ENCODE measurements around the gene SLC12A7. TPM values are rescaled to one million over a fixed set of nuclear protein-coding genes. Genes with fewer than 3 reads are reported as not detected.
A peak's percentile ranks its signal among the peaks of the same experiment; 100 is the strongest.
"Not testable (repeated sequence)": the region's sequence is repeated elsewhere in the genome, so short reads cannot be mapped to it uniquely, and the experiment has no call there.

SLC12A7 gene
- total RNA-seq, 4 donors from 2014 or later: 18.8 to 28.7 (median 24.5) TPM

GRCh38 chr5:1085391-1085790 is 26.5 kb downstream of the SLC12A7 start:
- peaks cover 0 to 96% of the 10 kb centered on the region in 2 donors for H3K36me3 ChIP-seq
- TF ChIP-seq POLR2A (IDR thresholded peaks at IDR 0.05) (no peak), POLR2AphosphoS5 (IDR thresholded peaks at IDR 0.05) (no peak), EP300 (IDR thresholded peaks at IDR 0.05) (no peak)
- TF ChIP-seq, protein P1, sequence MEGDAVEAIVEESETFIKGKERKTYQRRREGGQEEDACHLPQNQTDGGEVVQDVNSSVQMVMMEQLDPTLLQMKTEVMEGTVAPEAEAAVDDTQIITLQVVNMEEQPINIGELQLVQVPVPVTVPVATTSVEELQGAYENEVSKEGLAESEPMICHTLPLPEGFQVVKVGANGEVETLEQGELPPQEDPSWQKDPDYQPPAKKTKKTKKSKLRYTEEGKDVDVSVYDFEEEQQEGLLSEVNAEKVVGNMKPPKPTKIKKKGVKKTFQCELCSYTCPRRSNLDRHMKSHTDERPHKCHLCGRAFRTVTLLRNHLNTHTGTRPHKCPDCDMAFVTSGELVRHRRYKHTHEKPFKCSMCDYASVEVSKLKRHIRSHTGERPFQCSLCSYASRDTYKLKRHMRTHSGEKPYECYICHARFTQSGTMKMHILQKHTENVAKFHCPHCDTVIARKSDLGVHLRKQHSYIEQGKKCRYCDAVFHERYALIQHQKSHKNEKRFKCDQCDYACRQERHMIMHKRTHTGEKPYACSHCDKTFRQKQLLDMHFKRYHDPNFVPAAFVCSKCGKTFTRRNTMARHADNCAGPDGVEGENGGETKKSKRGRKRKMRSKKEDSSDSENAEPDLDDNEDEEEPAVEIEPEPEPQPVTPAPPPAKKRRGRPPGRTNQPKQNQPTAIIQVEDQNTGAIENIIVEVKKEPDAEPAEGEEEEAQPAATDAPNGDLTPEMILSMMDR (IDR thresholded peaks at IDR 0.05): no peak
- WGBS, 2 donors (ENCODE audit: low coverage in 1 of 2): 93 to 94% methylated on average over 7 to 12 of the region's 39 CpGs

DNA sequence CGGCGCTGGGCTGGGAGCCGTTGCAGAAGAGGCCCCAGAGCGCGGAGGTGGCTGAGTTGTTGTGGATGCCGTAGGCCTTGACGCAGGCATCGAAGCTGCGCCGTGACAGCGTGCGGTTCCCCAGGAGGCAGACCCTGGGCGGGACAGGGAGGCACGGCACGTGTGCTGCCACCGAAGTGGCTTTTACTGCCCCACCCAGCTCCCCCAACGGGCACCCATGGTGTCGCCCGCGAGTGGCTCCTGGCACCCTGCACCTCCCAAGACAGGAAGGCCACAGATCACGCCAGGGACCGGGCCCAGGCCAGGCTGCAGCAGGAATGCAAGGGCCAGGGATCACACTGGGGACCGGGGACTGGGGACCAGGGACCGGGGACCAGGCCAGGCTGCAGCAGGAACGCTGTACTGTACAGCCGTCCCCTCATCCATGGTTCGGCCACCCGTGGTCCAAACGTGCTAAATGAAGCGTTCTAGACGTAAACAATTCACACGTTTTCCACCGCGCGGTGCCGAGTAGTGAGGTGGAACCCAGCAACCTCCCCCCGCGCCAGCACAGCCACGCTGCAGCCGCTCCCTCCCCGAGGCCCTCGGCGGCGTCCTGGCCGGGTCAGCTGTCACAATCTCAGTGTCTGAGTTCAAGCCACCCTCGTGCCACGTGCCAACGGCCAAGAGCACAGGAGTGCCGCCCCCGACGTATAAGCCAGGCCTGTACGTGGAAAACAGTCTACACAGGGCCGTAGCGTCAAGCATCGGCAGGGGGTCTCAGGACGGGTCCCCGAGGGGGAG is 27.8 kb downstream of the SLC12A7 start:
- Histone ChIP-seq H3K27ac (no peak overlapping the region), H3K4me1 (no peaks in the 10 kb centered on the region), H3K4me3 (no peak overlapping the region), H3K9me3 (no peaks in the 10 kb centered on the region), H3K36me3 (peaks cover 0 to 98% of the 10 kb centered on the region in 2 donors), H3K27me3 (no peaks in the 10 kb centered on the region)
- 97% methylated on average over 10 of the region's 57 CpGs; no CpG with 5 or more reads in 1 of the 2 donors for WGBS, 2 donors (ENCODE audit: low coverage in 1 of 2)
- no peak for ATAC-seq
- TF ChIP-seq EP300 (IDR thresholded peaks at IDR 0.05) (no peak), POLR2A (IDR thresholded peaks at IDR 0.05) (no peak), POLR2AphosphoS5 (IDR thresholded peaks at IDR 0.05) (no peak)
- TF ChIP-seq, protein P1 (IDR thresholded peaks at IDR 0.05): no peak

More at GRCh38 chr5:1085391-1085790, 26.5 kb downstream of the SLC12A7 start:
- Histone ChIP-seq H3K27me3 (no peaks in the 10 kb centered on the region), H3K9me3 (no peaks in the 10 kb centered on the region), H3K4me3 (no peak overlapping the region), H3K4me1 (peaks cover 0 to 10% (median 0%) of the 10 kb centered on the region in 3 donors), H3K27ac (no peak overlapping the region)
- ATAC-seq: no peak

- WGBS, 2 donors (ENCODE audit: low coverage in 1 of 2): no CpG with 5 or more reads among the region's 15 CpGs
- peaks cover 0 to 98% of the 10 kb centered on the region in 2 donors for H3K36me3 ChIP-seq
These were observed 28.8 kb downstream of the SLC12A7 start for GRCh38 chr5:1083026-1083425.

GRCh38 chr5:1081519-1081918 is 30.3 kb downstream of the SLC12A7 start:
- Histone ChIP-seq H3K36me3 (peaks cover 0 to 98% of the 10 kb centered on the region in 2 donors), H3K4me1 (no peaks in the 10 kb centered on the region), H3K27ac (no peak overlapping the region), H3K9me3 (no peaks in the 10 kb centered on the region), H3K27me3 (no peaks in the 10 kb centered on the region), H3K4me3 (no peak overlapping the region)
- no peak for ATAC-seq
- TF ChIP-seq, protein P1 (IDR thresholded peaks at IDR 0.05): no peak
- TF ChIP-seq POLR2A (IDR thresholded peaks at IDR 0.05) (no peak), POLR2AphosphoS5 (IDR thresholded peaks at IDR 0.05) (no peak), EP300 (IDR thresholded peaks at IDR 0.05) (no peak)
- WGBS, 2 donors (ENCODE audit: low coverage in 1 of 2): 80 to 86% methylated on average over 7 to 15 of the region's 26 CpGs

More at GRCh38 chr5:1083026-1083425, 28.8 kb downstream of the SLC12A7 start:
- ATAC-seq, H3K27ac ChIP-seq, H3K4me3 ChIP-seq, H3K4me1 ChIP-seq, H3K27me3 ChIP-seq, H3K9me3 ChIP-seq: not testable (repeated sequence)

GRCh38 chr5:1080432-1080831 is 31.4 kb downstream of the SLC12A7 start:
- Histone ChIP-seq H3K27ac (no peak overlapping the region), H3K4me1 (no peaks in the 10 kb centered on the region), H3K36me3 (peaks cover 0 to 98% of the 10 kb centered on the region in 2 donors), H3K4me3 (no peak overlapping the region), H3K9me3 (no peaks in the 10 kb centered on the region), H3K27me3 (no peaks in the 10 kb centered on the region)
- ATAC-seq: peak; percentile 26
- WGBS, 2 donors (ENCODE audit: low coverage in 1 of 2): 40% methylated on average over 1 of the region's 18 CpGs; no CpG with 5 or more reads in 1 of the 2 donors
- no peak for TF ChIP-seq POLR2A (IDR thresholded peaks at IDR 0.05)

- Histone ChIP-seq H3K9me3 (no peaks in the 10 kb centered on the region), H3K27ac (no peak overlapping the region), H3K36me3 (peaks cover 0 to 98% of the 10 kb centered on the region in 2 donors), H3K27me3 (no peaks in the 10 kb centered on the region), H3K4me1 (no peaks in the 10 kb centered on the region), H3K4me3 (no peak overlapping the region)
- WGBS, 2 donors (ENCODE audit: low coverage in 1 of 2): no CpG with 5 or more reads among the region's 35 CpGs
- TF ChIP-seq, protein P1 (IDR thresholded peaks at IDR 0.05): no peak
- TF ChIP-seq EP300 (IDR thresholded peaks at IDR 0.05) (no peak), POLR2A (IDR thresholded peaks at IDR 0.05) (no peak), POLR2AphosphoS5 (IDR thresholded peaks at IDR 0.05) (no peak)
- no peak for ATAC-seq
These were observed 31.9 kb downstream of the SLC12A7 start for GRCh38 chr5:1079961-1080360.
